ENCODE results near the gene NDUFC2.

DNA sequence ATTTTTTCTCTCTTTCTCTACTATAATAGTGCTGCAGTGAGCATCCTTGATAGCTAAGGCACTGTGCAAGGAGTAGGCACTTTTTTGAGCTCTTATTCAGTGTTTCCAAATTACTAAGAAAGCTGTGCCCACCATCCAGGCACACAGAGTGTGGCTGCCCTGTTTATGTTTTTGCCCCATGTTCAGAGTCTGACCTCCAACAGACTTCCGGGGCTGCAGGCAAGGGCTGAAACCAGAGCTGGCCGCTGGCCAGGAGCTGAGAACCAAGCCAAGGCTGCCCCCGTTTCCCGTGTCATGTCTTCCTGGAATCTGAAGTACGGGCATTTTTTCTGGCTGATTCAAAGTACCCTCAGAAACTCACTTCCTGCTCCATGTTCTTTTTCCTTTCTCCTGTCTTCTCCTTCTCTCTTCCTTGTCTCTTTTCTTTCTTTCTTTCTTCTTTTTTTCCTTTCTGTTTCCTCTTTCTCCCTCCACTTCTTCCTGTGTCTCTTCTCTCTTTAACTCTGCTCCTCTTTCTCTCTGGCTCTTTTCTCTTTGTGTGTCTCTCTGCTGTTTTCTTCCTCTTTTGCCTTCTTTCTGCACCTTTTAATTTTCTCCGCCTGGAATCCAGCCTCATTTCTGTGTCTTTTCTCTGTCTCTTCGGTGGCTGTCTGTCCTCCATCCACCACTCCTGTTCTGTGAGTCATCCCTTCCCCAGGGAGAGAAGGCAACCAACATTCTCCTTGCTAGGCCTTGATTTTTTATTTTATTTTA lies 39.6 kb downstream of the NDUFC2 start:
- TF ChIP-seq EZH2 (IDR thresholded peaks at IDR 0.05; ENCODE audit: borderline replicate concordance, insufficient read depth, low read depth, low read length, poor library complexity, severe bottlenecking) (no peak), CTCF (IDR thresholded peaks at IDR 0.05) (no peak)

All from B cell (primary cell).